ENCODE measurements around the gene CASTOR1.

GRCh38 chr22:30283342-30283741, 6.0 kb downstream of the CASTOR1 start:
- TF ChIP-seq CTCF (IDR thresholded peaks at IDR 0.05): no peak
- TF ChIP-seq POLR2A (IDR thresholded peaks at IDR 0.05): no peak
- no peak for TF ChIP-seq POLR2AphosphoS5 (IDR thresholded peaks at IDR 0.05)

Measured in upper lobe of left lung (tissue), 4 donors.